ENCODE data around the gene ARHGAP10.

The ARHGAP10 gene

DNA sequence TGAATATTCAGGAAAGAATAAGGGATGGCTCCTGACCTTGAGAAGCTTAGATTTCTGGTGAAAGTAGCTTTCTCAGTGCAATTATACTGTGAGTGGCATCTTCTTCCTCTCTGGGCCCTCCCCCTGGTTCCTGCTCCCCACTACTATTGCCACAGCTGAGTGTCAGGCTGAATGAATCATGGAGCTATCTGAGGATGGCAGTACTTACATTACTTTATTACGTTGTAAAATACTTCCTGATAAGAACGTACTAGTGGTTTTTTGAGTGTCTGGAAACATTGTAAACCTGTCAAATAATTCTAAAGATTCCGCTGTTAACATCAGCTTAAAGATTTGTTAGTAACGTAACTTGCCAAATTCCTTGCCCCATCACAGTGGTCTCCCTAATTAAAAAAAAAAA is 36.2 kb downstream of the ARHGAP10 start:
- DNase-seq (ENCODE audit: low spot score) = no peak

DNA sequence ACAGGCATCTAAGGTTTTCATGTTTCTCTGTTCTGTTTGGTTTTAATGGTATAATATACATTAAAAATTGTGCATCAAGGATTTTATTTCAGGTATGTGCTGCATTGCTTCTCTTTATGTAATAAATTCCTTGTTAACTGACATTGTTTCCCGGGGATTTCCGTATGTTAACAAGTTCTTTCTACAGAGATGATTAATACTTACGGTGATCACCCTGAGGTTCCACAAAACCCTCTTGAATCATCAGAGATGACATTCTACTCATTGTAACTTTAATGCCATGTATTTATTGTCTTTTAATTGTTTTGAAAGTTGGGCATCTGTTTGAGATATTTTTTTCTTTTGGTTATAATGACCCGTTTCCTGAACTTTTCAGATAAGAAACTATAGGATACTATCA is 37.5 kb downstream of the ARHGAP10 start:
- DNase-seq (ENCODE audit: low spot score) = no peak

DNA sequence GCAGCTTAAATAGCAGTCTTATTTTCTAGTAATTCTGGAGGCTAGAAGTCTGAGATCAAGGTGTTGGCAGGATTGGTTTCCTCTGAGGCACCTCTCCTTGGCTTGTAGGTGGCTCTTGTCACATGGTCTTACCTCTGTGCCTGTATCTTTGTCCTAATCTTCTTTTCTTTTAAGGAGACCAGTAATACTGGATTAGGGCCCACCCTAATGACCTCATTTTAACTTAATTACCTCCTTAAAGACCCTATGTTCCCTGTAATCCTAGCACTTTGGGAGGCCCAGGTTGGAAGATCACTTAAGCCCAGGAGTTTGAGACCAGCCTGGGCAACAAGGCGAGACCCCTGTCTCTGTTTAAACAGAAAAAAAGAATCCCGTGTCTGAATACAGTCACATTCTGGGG is 38.9 kb downstream of the ARHGAP10 start:
- no peak for DNase-seq (ENCODE audit: low spot score)

DNA sequence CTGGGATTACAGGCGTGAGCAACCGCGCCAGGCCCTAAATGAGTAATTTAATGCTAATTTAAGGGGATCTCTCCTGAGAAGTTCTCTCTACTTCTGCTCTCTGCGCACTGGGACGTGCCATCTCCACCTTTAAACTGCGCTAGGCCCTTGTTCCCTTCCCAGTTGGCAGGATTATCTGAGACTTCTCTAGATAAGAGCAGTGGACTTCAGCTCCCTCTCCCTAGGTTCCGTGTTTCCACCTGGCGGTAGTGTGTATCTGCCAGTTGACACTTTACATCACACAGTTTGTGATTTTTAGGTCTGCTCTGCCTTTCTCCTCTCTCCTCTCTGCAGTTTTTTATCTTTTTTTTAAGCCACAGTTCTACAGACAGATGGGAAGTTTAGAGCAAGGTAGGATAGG is 40.2 kb downstream of the ARHGAP10 start:
- no peak for DNase-seq (ENCODE audit: low spot score)

DNA sequence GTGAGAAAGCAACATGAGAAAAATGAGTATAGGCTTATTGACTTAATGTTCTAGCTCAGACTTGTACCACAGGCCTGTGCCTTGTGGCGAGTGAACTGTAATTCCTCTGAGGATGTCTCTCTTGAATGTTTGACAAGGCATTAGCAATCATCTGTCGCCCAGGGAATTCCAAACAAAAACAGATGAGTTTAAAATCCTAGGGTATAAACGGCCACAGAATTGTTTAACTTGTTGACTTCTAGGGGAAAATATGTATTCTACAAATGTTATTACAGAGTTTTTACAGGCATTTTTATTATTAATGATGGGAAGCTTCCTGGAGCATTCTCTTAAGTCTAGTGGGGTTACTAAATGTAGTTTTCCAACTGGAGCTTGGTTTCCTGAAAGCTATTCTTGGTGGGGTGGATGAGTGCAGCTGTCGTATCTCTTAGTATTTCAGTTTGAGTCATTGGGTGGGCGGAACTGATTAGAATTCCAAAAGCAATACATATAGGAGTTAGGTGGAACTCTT is 40.6 kb downstream of the ARHGAP10 start:
- DNase-seq (ENCODE audit: low spot score) = no peak

DNA sequence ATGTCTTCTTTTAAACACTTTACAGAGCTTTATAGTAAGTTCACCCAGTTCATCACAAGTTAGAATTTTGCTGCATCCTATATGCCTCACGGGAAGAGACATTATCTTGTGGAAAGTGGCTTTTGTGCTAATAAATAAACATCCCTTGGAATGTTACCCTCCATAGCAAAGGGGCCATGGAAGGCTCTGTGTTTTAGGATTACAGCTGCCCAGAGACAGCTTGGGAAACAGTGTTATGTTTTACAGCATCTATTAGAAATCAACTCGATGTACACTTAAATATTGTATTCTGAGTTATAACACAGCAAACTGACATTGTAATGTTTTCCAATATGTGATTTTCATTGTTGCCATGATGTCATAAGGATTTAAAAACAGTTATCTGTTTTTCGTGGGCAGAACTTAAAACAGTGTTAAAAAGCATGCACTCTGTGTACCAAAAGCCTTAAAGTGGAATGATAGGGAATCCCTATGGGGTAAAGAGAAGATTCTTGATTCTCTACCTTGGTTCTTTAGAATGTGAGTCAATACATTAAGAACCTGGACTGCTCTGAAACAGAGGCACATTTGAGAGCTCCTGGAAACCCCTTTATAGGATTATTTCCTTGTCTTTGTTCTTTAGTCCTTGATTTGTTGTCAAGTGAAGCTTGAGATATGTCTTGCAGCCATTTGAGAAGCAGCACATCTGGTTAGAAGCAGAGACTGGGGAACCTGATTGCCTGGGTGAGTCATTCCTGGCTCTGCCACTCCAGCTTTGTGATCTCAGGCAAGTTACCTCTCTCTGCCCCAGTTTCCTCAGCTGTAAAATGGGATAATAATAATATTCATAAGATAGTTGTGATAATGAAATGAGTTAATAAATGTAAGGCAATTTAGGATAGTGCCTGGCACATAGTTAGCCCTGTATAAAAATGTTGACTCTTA is 41.6 kb downstream of the ARHGAP10 start:
- DNase-seq (ENCODE audit: low spot score) = no peak

DNA sequence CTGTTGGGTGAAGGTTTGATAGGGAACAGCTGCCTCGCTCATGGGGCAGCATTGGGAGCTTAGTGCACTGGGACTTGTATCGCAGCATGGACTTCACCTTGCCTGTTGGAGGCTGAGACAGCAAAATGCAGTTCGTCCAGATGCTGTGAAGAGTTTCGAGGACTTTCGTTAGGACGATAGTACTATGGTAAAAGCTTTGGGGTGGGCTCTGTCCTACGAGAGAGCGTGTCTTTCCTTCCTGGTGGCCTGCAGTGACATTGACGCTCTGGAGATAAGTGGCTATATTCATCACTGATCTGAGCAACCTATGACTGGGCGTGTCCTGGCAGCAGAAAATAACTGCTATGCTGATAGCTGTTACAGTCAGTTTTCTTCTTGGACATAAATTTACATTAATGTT is 44.8 kb downstream of the ARHGAP10 start:
- DNase-seq (ENCODE audit: low spot score) = no peak

DNA sequence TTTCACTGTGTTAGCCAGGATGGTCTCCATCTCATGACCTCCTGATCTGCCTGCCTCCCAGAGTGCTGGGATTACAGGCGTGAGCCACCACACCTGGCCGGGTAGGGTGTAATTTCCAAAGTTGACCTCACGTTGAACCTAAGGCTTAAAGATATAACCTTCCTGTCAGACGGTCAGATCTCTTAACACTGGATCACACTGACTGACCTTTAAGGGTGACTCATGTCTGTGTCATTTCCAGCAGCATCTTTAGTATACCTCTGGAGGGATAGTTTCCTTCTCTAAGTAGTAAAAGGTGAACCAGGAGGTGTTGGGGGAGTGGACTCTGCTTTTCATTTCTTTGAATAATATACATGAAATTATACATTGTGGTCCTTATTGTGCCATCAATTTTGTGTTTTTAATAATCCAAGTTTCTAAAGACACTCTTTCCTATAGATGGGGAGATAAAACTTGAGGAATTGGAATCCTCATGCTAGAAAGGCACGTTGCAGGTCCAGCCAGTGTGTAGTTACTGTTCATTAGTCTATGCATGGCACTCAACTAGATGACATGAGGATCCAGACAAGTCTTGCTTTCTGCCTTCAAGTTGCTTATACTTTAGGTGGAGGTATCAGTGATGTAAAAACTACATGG is 45.7 kb downstream of the ARHGAP10 start:
- DNase-seq (ENCODE audit: low spot score) = no peak

DNA sequence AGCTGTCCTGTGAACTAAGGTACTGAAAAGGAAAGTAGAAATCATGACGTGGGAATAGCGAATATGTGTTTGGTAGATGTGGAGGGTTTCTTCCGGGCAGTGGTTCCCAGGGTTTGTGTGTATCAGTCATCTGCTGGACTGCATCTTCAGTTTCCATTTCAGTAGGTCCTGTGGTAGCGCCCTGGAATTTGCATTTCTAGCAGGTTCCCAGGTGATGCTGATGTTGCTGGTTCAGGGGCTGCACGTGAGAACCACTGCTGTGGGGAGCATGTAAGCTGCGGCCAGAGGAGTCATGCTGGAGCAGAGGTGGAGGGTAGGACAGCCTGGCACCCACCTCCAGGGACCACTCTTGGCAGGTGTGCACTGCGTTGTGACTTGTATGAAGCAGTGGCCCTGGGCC is 47.1 kb downstream of the ARHGAP10 start:
- DNase-seq (ENCODE audit: low spot score) = no peak

DNA sequence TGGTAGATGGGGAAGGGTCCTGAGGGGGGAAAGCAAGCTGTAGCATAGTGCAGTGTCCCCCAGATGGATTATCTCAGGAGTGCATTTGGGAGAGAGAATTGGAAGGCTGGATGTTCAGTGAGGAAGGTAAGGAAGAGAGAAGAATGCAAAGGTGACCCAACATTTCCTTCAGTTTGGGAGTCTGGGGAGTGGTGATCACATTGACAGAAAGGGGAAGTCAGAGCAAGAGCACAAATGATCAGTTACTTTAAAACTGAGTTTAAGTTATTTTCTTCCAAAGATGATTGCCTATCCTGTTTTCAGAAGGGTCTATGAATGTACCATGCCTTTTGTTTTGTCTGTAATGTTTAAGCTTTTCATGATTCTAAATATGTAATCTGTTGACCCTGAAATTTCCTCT is 47.6 kb downstream of the ARHGAP10 start:
- DNase-seq (ENCODE audit: low spot score) = no peak

DNA sequence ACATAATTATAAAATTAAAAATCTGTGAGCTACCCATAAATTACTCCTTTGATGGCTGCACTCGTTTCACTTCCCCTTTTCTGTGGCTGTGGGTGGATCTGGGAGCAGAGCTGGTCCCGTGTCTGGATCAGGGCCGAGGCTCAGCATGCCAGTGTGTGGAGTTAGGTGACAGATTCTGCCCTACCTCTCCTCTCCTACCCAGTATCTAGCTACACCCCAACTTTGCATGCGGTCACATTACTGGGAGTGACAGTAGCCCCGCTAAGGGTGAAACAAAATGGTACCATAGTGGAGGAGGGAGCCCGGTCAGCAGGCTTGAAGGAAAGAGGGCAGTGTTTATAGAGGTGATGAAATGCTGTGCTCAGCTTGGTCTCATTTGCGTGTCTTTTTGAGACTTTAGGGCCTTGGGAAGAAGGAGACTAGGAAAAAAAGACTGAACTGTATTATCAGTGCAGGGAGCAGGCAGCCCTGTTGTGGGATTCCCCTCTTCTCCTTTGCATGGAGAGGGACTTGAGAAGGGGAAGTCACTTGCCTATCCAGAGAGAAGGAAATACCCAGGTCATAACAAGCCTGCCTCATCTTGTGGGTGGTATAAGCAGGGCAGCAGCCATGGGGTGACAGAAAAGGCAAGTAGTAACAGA is 48.4 kb downstream of the ARHGAP10 start:
- no peak for DNase-seq (ENCODE audit: low spot score)

DNA sequence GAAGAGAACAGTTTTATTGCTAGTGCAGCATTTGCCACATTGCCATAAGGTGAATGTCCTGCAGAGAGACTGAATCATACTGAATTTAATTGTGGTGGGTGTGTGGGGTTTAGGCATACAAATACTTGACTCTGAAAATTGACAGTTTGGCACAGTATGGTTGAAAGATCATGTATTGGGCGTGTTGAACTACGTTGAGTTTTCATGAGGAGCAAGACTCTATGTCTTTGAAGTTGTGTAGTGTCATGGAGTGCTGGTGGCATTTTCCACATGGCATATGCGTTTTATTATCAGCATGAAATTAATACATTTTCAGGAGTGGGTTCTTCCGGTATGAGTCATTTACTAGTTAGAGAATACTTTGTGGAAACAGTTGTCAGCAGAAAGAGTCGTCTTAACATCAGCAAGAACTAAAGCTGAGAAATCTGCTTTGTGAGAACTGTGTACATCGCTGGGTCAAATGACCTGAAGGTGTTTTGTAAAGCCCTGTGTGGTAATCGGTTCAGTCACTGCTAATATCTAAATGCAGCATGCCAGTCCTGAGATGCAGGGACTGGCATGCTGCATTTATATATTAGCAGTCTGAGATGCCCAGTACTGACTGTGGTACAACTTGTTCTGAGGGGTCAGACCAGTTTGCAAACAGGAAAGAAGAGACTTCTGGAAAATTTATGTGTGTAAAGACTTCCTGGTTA is 50.3 kb downstream of the ARHGAP10 start:
- DNase-seq (ENCODE audit: low spot score) = no peak

DNA sequence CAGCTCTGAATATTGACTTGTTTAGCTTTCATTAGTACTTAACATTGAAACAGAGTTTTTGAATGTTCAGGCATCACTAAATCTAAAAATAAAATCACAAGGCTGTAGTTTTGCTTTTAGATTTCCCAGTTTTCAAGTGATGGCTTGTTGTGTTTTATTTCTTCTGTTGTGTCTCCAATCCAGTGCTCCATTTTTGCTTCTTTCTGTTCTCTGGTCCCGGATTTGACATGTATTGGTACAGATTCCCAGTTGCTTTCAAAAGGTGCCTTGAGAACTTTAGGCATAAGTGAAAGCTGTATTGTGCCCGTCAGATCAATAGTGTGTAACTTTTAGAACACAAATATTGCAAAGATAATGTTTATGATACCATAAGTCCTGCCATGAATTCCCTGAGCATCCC is 53.2 kb downstream of the ARHGAP10 start:
- DNase-seq (ENCODE audit: low spot score) = no peak

DNA sequence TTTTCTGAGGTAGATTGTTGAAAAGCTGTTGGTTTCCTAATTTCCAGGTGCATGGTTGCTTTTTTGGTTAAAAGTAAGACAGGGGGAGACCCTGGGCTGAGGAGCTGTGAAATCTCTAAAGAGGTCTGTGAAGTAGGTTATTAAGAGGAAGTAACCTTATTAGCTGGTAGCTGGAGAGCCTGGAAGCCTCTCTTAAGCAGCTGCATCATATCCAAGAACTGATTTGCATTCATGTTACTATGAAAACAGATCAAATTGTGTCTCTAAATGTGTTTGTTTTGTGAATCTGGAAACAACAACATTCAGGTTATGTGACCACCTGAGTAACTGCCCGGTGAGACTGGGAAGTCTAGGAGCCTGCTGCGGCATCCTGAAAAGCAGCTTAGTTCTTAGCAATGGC is 54.1 kb downstream of the ARHGAP10 start:
- no peak for DNase-seq (ENCODE audit: low spot score)

DNA sequence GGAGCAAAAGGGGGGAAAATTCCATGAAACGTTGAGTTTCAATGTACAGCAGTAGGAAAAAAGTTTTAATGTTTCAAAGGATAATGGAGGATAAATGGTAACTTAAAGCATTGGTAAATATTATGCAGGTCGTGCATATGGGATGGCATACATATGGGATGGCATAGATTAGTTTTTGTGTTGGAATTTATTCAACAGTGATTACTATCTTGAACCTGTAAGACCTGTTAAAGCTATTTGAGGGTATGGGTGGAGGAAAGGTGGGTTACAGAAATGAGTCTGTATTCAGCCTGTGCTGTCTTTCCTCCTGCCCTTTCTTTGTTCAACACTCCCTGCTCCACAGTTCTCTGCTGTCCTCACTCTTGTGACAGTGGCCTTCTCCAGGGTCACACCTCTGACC is 54.6 kb downstream of the ARHGAP10 start:
- DNase-seq (ENCODE audit: low spot score) = no peak

DNA sequence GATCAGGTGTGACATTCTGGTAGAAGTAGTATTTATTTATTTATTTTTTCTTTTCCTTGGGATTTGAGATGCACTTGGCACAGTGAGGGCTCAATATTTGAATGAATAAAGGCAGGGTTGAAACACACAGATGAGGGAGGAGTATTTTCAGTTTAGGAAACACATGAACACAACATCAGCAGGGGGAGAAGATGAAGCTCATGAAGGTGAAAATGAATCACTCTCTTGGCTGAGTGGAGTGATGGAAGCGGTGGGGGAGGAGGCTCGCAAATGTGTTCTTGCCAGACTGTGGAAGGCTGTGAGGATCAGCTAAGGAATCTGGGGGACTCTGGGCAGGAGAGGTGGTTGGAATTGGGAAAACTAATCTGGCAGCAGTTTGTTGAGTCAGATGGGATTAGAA is 55.3 kb downstream of the ARHGAP10 start:
- DNase-seq (ENCODE audit: low spot score) = no peak

DNA sequence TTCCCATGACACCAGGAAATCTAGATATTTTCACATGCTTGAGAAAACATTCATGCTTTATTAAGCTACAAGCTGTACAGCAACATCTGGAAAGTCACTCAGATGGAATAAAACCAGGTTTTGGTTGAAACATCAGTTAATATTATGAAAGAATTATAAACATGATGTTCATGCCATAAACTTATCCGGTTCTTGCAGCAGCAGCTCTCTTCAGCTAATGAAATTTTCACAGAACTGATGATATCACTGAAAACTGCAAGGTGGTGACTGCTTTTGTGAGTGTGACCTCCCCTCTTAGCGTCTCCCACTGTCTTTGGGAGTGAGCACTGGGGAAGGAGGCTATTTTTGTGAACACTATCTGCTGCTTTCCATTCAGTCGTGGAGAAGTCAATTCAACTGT is 56.9 kb downstream of the ARHGAP10 start:
- DNase-seq (ENCODE audit: low spot score) = no peak

DNA sequence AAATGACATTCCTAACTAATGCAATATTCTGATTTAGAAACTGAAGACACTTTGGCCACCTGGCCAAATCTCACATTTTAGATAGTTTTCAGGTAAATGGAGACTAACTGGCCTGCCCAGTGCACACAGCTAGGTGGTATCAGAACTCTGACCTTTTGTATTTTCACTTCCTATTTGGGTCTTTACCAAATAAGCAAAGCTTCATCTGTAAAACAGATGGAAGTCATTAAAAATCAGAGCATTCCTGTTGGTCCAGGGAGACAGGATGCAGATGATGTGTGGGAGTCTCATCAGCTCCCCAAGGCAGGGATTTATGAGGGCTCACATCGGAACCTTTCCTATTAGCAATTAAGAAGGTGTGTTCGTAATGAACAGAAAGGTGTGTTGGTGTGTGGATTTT is 57.7 kb downstream of the ARHGAP10 start:
- DNase-seq (ENCODE audit: low spot score) = no peak

DNA sequence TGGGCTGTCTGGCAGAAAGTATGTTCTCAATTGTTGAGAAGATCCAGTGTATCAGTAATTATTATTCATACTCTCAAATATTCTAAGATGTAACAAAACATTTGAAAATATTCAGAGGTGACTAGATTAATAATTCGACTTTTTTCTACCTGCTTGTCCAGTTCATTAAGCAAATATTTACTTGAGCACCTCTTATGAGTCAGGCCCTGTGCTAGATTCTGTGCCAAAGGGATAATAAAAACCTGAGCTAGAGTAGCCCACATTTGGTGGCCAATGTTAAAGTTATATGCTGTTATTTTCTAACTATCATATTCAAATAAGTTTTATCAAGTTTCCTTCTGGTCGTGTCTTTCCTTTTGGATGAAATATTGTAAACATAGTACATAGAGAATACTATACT is 58.5 kb downstream of the ARHGAP10 start:
- no peak for DNase-seq (ENCODE audit: low spot score)

DNA sequence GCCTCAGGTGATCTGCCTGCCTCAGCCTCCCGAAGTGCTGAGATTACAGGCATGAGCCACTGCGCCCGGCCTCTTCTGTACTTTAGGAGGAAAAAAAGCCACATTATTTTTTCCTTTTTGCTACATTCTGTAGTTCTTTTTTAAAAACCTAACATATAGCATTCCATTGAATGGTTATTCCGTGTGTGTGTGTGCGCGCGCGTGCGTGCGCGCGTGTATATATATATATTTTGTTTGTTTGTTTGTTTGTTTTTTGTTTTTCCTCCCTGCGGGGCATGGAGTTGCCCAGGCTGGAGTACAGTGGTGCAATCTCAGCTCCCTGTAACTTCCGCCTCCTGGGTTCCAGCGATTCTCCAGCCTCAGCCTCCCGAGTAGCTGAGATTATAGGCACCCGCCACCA is 59.5 kb downstream of the ARHGAP10 start:
- no peak for DNase-seq (ENCODE audit: low spot score)

DNA sequence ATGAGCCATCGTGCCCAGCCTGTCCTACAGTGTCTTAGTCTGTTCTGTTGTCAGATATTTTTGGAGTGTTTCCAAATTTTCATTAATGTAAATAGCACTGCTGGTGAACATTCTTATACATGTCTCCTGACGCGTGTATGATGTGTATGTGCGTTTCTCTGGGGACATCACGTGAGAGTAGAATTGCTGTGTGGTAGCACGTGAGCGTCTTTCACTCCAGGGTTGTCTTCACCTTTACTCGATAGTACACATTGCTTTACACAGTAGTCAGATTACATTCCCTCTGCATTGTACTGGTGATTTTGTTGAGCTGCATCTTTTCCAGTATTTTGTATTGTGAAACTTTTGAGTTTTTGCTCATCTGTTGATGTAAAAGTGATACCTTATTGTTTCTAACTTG is 60.0 kb downstream of the ARHGAP10 start:
- DNase-seq (ENCODE audit: low spot score) = no peak

DNA sequence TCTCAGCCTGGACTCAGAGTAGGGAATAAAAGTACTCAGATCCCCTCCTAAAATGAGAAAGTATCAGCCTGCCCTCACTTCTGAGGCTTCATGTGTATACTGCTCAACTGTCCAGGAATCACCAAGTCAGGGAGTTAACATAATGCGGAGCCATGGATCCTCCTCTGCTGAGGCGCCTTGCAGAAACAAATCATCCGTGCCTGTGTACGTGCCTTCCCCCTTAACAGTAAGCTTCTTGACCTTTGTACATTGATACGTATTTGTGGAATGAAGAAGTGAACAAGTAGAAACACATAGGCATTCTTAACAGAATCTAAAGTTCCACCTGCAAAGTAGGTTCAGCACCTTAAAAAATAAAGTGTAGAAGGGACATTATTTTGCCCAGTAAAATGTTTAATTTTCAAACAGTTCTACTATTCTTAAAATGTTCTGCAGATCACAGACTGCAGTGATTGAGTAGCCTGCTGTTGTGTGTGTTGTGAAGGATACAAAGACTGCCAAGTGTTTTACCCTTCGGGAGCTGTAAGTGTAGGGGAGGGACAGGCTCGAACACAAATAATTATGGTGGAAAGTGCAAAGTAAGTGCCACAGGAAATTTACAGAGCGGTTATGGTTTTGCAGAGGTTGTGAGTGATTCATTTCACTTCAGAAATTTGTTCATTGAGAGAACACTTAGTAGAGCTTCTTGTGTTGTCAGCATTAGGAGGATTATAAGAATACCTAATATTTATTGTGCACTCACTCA is 61.9 kb downstream of the ARHGAP10 start:
- peak; percentile 29 for DNase-seq (ENCODE audit: low spot score)
